IMR-90 (cell line): ENCODE results near the gene GPR183. TPM values are rescaled to one million over a fixed set of nuclear protein-coding genes. Genes with fewer than 3 reads are reported as not detected.

Source experiments
- ATAC-seq: fragments of 200-7000 bp; cut with Tn5 transposase; 2 replicates; pipeline ENCODE4 v1.9.1; 2020; ENCODE audit warnings: low read depth, mild to moderate bottlenecking, moderate library complexity
- BruUV-seq: library from RNA; stranded (reverse); fragments of 400-500 nt; replicated peaks from 2 replicates; lab custom pipeline; 2021; lab: Mats Ljungman, UMichigan
- CTCF ChIA-PET: fragments of 300-600 bp; formaldehyde crosslinking; extraction: SDS; loops from one replicate; lab custom pipeline; 2021; ENCODE audit warnings: antibody characterized with exemption; lab: Yijun Ruan, JAX
- POLR2A ChIA-PET: fragments of 300-600 bp; sonication (Branson Sonifier 250); formaldehyde crosslinking; loops from one replicate; lab custom pipeline; 2022; ENCODE audit warnings: antibody characterized with exemption; ENCODE audit not compliant: unreplicated experiment; lab: Charles Lee
- DNase-seq: peaks from one replicate; pipeline ENCODE4 v3.0.0; 2013
- H2AFZ ChIP-seq: replicated peaks from 2 replicates; pipeline ENCODE3; 2013; ENCODE audit warnings: low read length, mild to moderate bottlenecking; ENCODE audit not compliant: poor library complexity
- H2AK5ac ChIP-seq: 2 replicates; pipeline ENCODE4 v1.6.1; 2013; ENCODE audit warnings: low read depth, low read length, inconsistent platforms
- H2AK9ac ChIP-seq: replicated peaks from 2 replicates; pipeline ENCODE3; 2013; ENCODE audit warnings: mild to moderate bottlenecking, low read depth, low read length, moderate library complexity; ENCODE audit not compliant: poor library complexity
- H2BK120ac ChIP-seq: 2 replicates; pipeline ENCODE4 v1.6.1; 2013; ENCODE audit warnings: low read depth, low read length, inconsistent platforms
- H2BK15ac ChIP-seq: 3 replicates; pipeline ENCODE4 v1.6.1; 2013; ENCODE audit warnings: low read depth, low read length, inconsistent platforms
- H2BK20ac ChIP-seq: 2 replicates; pipeline ENCODE4 v1.6.1; 2013; ENCODE audit warnings: low read depth, mild to moderate bottlenecking, inconsistent platforms, low read length, moderate library complexity
- H2BK5ac ChIP-seq: 2 replicates; pipeline ENCODE4 v1.6.1; 2013; ENCODE audit warnings: mild to moderate bottlenecking, low read depth, low read length, inconsistent platforms; ENCODE audit not compliant: poor library complexity, severe bottlenecking
- H3K14ac ChIP-seq: replicated peaks from 2 replicates; pipeline ENCODE4 v1.6.1; 2013; ENCODE audit warnings: low read depth, low read length, inconsistent platforms
- H3K18ac ChIP-seq: 2 replicates; pipeline ENCODE4 v1.6.1; 2013; ENCODE audit warnings: low read depth, low read length, control low read depth
- H3K23ac ChIP-seq: 2 replicates; pipeline ENCODE4 v1.6.1; 2013; ENCODE audit warnings: low read depth, low read length, inconsistent platforms
- H3K27ac ChIP-seq: 2 replicates; pipeline ENCODE4 v1.5.1; 2013; ENCODE audit warnings: mild to moderate bottlenecking, control low read depth, low read length; ENCODE audit not compliant: insufficient read depth
- H3K27me3 ChIP-seq: 2 replicates; pipeline ENCODE4 v1.6.1; 2013; ENCODE audit warnings: low read length; ENCODE audit not compliant: control insufficient read depth, insufficient read depth
- H3K36me3 ChIP-seq: 2 replicates; pipeline ENCODE4 v1.6.1; 2013; ENCODE audit warnings: low read length, mixed read lengths; ENCODE audit not compliant: control insufficient read depth, insufficient read depth
- H3K4ac ChIP-seq: 2 replicates; pipeline ENCODE4 v1.6.1; 2013; ENCODE audit warnings: low read depth, low read length, inconsistent platforms
- H3K4me1 ChIP-seq: 2 replicates; pipeline ENCODE4 v1.6.1; 2013; ENCODE audit warnings: low read length, mixed read lengths; ENCODE audit not compliant: control insufficient read depth, insufficient read depth
- H3K4me2 ChIP-seq: 2 replicates; pipeline ENCODE4 v1.6.1; 2013; ENCODE audit warnings: low read depth, mild to moderate bottlenecking, control low read depth, low read length, moderate library complexity
- H3K4me3 ChIP-seq: 2 replicates; pipeline ENCODE4 v1.5.1; 2013; ENCODE audit warnings: low read depth, mild to moderate bottlenecking, control low read depth, low read length, moderate library complexity; ENCODE audit not compliant: insufficient read depth
- H3K56ac ChIP-seq: 2 replicates; pipeline ENCODE4 v1.6.1; 2013; ENCODE audit warnings: low read length, inconsistent platforms; ENCODE audit not compliant: insufficient read depth; ENCODE audit errors: extremely low read depth
- H3K79me1 ChIP-seq, 2 experiments: 2 replicates each; pipeline ENCODE4 v1.6.1; 2013; ENCODE audit warnings: low read length in 2 of 2, inconsistent platforms in 1 of 2, low read depth in 1 of 2
- H3K9ac ChIP-seq: 2 replicates; pipeline ENCODE4 v1.6.1; 2013; ENCODE audit warnings: low read depth, low read length, control low read depth
- H3K9me1 ChIP-seq: 2 replicates; pipeline ENCODE4 v1.6.1; 2013; ENCODE audit warnings: low read length, inconsistent platforms; ENCODE audit not compliant: insufficient read depth
- H3K9me3 ChIP-seq: 2 replicates; pipeline ENCODE4 v1.6.1; 2013; ENCODE audit warnings: low read length; ENCODE audit not compliant: control insufficient read depth, insufficient read depth
- H4K20me1 ChIP-seq: 2 replicates; pipeline ENCODE4 v1.6.1; 2013; ENCODE audit warnings: low read length, inconsistent platforms; ENCODE audit not compliant: insufficient read depth
- H4K5ac ChIP-seq: 2 replicates; pipeline ENCODE4 v1.6.1; 2013; ENCODE audit warnings: mild to moderate bottlenecking, low read depth, low read length, control low read depth
- H4K8ac ChIP-seq, 2 experiments: 2 replicates each; pipeline ENCODE4 v1.6.1; 2013; ENCODE audit warnings: low read depth in 2 of 2, low read length in 2 of 2, control low read depth in 1 of 2, inconsistent platforms in 1 of 2
- H4K91ac ChIP-seq: 2 replicates; pipeline ENCODE4 v1.6.1; 2013; ENCODE audit warnings: low read depth, low read length, inconsistent platforms; ENCODE audit not compliant: insufficient read depth
- BHLHE40 ChIP-seq: fragments of 150-350 bp; IDR thresholded peaks from 2 replicates; pipeline ENCODE4 v1.6.1; 2016; ENCODE audit warnings: mild to moderate bottlenecking, low read depth, low read length
- CEBPB ChIP-seq: IDR thresholded peaks from 2 replicates; pipeline ENCODE4 v1.6.1; 2012; ENCODE audit warnings: low read depth, low read length, improper control_type of control experiment
- CHD1 ChIP-seq: IDR thresholded peaks from 2 replicates; pipeline ENCODE4 v1.6.1; 2012; ENCODE audit warnings: low read depth, low read length, improper control_type of control experiment
- ELK1 ChIP-seq: fragments of 150-350 bp; IDR thresholded peaks from 2 replicates; pipeline ENCODE4 v1.6.1; 2016; ENCODE audit warnings: low read depth, mild to moderate bottlenecking, low read length, moderate library complexity, borderline replicate concordance
- FOS ChIP-seq: fragments of 150-350 bp; IDR thresholded peaks from 2 replicates; pipeline ENCODE4 v1.6.1; 2016; ENCODE audit warnings: low read depth, low read length
- MAZ ChIP-seq: IDR thresholded peaks from 2 replicates; pipeline ENCODE4 v1.6.1; 2012; ENCODE audit warnings: low read depth, mild to moderate bottlenecking, low read length, improper control_type of control experiment, moderate library complexity, borderline replicate concordance
- MXI1 ChIP-seq: IDR thresholded peaks from 2 replicates; pipeline ENCODE4 v1.6.1; 2012; ENCODE audit warnings: low read depth, mild to moderate bottlenecking, low read length, moderate library complexity, borderline replicate concordance
- NFE2L2 ChIP-seq: fragments of 150-350 bp; IDR thresholded peaks from 2 replicates; pipeline ENCODE4 v1.6.1; 2016; ENCODE audit warnings: low read depth, mild to moderate bottlenecking, low read length
- POLR2A ChIP-seq: IDR thresholded peaks from 2 replicates; pipeline ENCODE4 v1.6.1; 2012; ENCODE audit warnings: mild to moderate bottlenecking, low read depth, low read length
- RAD21 ChIP-seq: IDR thresholded peaks from 2 replicates; pipeline ENCODE4 v1.6.1; 2012; ENCODE audit warnings: low read length, improper control_type of control experiment
- RCOR1 ChIP-seq: IDR thresholded peaks from 2 replicates; pipeline ENCODE4 v1.6.1; 2012; ENCODE audit warnings: mild to moderate bottlenecking, low read length, improper control_type of control experiment; ENCODE audit not compliant: insufficient replicate concordance
- RFX5 ChIP-seq: IDR thresholded peaks from 2 replicates; pipeline ENCODE4 v1.8.0; 2012; ENCODE audit warnings: low read depth, mild to moderate bottlenecking, low read length, moderate library complexity
- SMC3 ChIP-seq: fragments of 150-350 bp; IDR thresholded peaks from 2 replicates; pipeline ENCODE4 v1.6.1; 2016; ENCODE audit warnings: low read depth, mild to moderate bottlenecking, antibody characterized with exemption, low read length, moderate library complexity
- USF2 ChIP-seq: fragments of 150-350 bp; IDR thresholded peaks from 2 replicates; pipeline ENCODE4 v1.6.1; 2017; ENCODE audit warnings: mild to moderate bottlenecking, antibody characterized with exemption, low read length, low read depth
- WGBS, 2 experiments: methylation state at CpG; one replicate each; pipeline versions ENCODE4 v1.1.5 to v1.1.7; 2013; ENCODE audit warnings: missing lambda C conversion rate in 2 of 2; ENCODE audit not compliant: insufficient read length in 1 of 2; ENCODE audit errors: extremely low coverage in 2 of 2; 5-methylcytosine and 5-hydroxymethylcytosine counted together
- dilution Hi-C: fragments of 300-500 bp; cut with HindIII; formaldehyde crosslinking; loops from one replicate; pipeline ENCODE4 v1.14.3; 2018; ENCODE audit warnings: low sequenced_read_pairs; ENCODE audit not compliant: unreplicated experiment
- in situ Hi-C: fragments of 300-500 bp; cut with MboI; formaldehyde crosslinking; loops from 3 replicates; pipeline ENCODE4 v1.14.3; 2019; ENCODE audit warnings: low sequenced_read_pairs, inconsistent platforms, mixed read lengths
- intact Hi-C: fragments of 100-400 bp; cut with micrococcal nuclease; formaldehyde crosslinking; loops from 2 replicates; pipeline ENCODE4 v1.10.0; 2022
- polyA plus RNA-seq, 3 experiments: library from polyadenylated mRNA; depleted of rRNA; stranded (reverse); fragments of >200 nt; gene quantifications; 2 replicates each; pipeline ENCODE4 v1.2.3, GENCODE V29; 2012; ENCODE audit warnings: low replicate concordance in 1 of 3
- total RNA-seq: library from RNA; depleted of rRNA; stranded (reverse); fragments of >200 nt; gene quantifications from 2 replicates; pipeline ENCODE4 v1.2.3, GENCODE V29; 2012

GPR183 gene
- total and polyA plus RNA-seq, 2 of the 4 experiments (the other 2 are of a cell fraction): 0.18 to 0.31 TPM

- Histone ChIP-seq H2BK20ac (peak overlapping the region; percentile 27; the same call in 1 of the 2 replicates), H3K36me3 (peaks cover 4% of the 10 kb centered on the region; the same call in 1 of the 2 replicates), H3K9me3 (no peaks in the 10 kb centered on the region), H2AK5ac (peak overlapping the region; percentile 48), H3K14ac (no peak overlapping the region), H3K9ac (no peak overlapping the region), H3K23ac (no peak overlapping the region), H4K91ac (peak overlapping the region; percentile 31; the same call in 1 of the 2 replicates), H3K4ac (peak overlapping the region; percentile 71), H4K20me1 (peaks cover 29% of the 10 kb centered on the region), H3K56ac (no peak overlapping the region), H3K18ac (peak overlapping the region; percentile 24; the same call in 1 of the 2 replicates), H2AFZ (no peak overlapping the region), H2BK120ac (peak overlapping the region; percentile 51), H3K9me1 (peaks cover 25% of the 10 kb centered on the region), H2BK5ac (peak overlapping the region; percentile 55), H3K79me1 (peaks cover 16 to 23% of the 10 kb centered on the region in 2 experiments), H3K27ac (no peak overlapping the region), H3K4me2 (peak overlapping the region; percentile 12; the same call in 1 of the 2 replicates), H4K5ac (no peak overlapping the region), H3K4me1 (peaks cover 22% of the 10 kb centered on the region), H3K27me3 (no peaks in the 10 kb centered on the region), H3K4me3 (no peak overlapping the region), H4K8ac (peak overlapping the region in 1 of 2 experiments; percentile 1; a peak in 1 of 4 replicates), H2BK15ac (peak overlapping the region; percentile 52; the same call in 1 of the 3 replicates), H2AK9ac (no peak overlapping the region)
- DNase-seq (peak; percentile 49), ATAC-seq (no peak)
- intact Hi-C loops (no loop called here), dilution Hi-C loops (no loop called here), in situ Hi-C loops (no loop called here)
- no CpG with 5 or more reads among the region's 4 CpGs for WGBS, 2 experiments
- ChIA-PET CTCF (no interaction called here), POLR2A (no interaction called here)
- BruUV-seq: no TSS peak
- TF ChIP-seq CEBPB (no peak), BHLHE40 (no peak), RFX5 (no peak), FOS (no peak), MAZ (no peak), USF2 (no peak), SMC3 (no peak), RAD21 (no peak), RCOR1 (no peak), POLR2A (no peak), ELK1 (no peak), NFE2L2 (no peak), MXI1 (no peak), CHD1 (no peak)
Observed at GRCh38 chr13:99311137-99311536, 3.9 kb upstream of the GPR183 start.
